VCaP (cell line): Measurements from ENCODE around the gene PPM1J.

Experiments
- H3K27ac ChIP-seq: fragments of 450-650 bp; 2 replicates; pipeline ENCODE4 v1.5.1; 2017
- CTCF ChIP-seq: fragments of 450-650 bp; conservative IDR thresholded peaks from 2 replicates; pipeline ENCODE4 v1.5.1; 2017; ENCODE audit warnings: mild to moderate bottlenecking, moderate library complexity

Gene PPM1J

GRCh38 chr1:112715264-112716053 is at the start of gene PPM1J:
Gene PPM1J (minus strand): TSS chr1:112715332. CDS start chr1:112715301, 31 bp downstream.
- H3K27ac ChIP-seq, result peak within 1 kb of the TSS; percentile 40; the same call in 1 of the 2 replicates
- no peak for TF ChIP-seq CTCF

- H3K27ac ChIP-seq, result peak overlapping the region; percentile 86
- no peak for TF ChIP-seq CTCF
Measured at GRCh38 chr1:112762541-112763500, 47.7 kb upstream of the PPM1J start.

GRCh38 chr1:112761714-112762480 is 46.8 kb upstream of the PPM1J start:
- peak overlapping the region; percentile 86 for H3K27ac ChIP-seq
- TF ChIP-seq CTCF, result no peak

- no peak overlapping the region for H3K27ac ChIP-seq
- no peak for TF ChIP-seq CTCF
Measured at GRCh38 chr1:112759228-112759627, 44.1 kb upstream of the PPM1J start.

GRCh38 chr1:112754116-112754628 is 39.0 kb upstream of the PPM1J start:
- TF ChIP-seq CTCF, result no peak
- no peak overlapping the region for H3K27ac ChIP-seq

GRCh38 chr1:112748396-112748795 is 33.3 kb upstream of the PPM1J start:
- no peak for TF ChIP-seq CTCF
- H3K27ac ChIP-seq, result no peak overlapping the region
